Naive B cell (primary cell): ENCODE measurements around the gene SHQ1. TPM values are rescaled to one million over a fixed set of nuclear protein-coding genes. Genes with fewer than 3 reads are reported as not detected.

Experiments used
- ATAC-seq, 2 donors: fragments of 150-1000 bp; cut with Tn5 transposase; 2 replicates each; pipeline ENCODE4 v1.10.0; 2021; ENCODE audit warnings: low read depth in 2 of 2, mild to moderate bottlenecking in 2 of 2, moderate library complexity in 2 of 2
- DNase-seq: peaks from one replicate; pipeline ENCODE4 v3.0.0; 2022
- H3K27ac Mint-ChIP-seq, 6 donors: one replicate each; pipeline ENCODE4 v1.8.0; 2020 to 2022; ENCODE audit warnings: mild to moderate bottlenecking in 6 of 6, mixed read lengths in 6 of 6, moderate library complexity in 5 of 6, inconsistent platforms in 2 of 6
- H3K27me3 Mint-ChIP-seq, 3 donors: one replicate each; pipeline ENCODE4 v1.8.0; 2021 to 2022; ENCODE audit warnings: mixed read lengths in 3 of 3, mild to moderate bottlenecking in 1 of 3
- H3K36me3 Mint-ChIP-seq, 2 donors: one replicate each; pipeline ENCODE4 v1.8.0; 2020 to 2022; ENCODE audit warnings: mixed read lengths in 2 of 2, inconsistent platforms in 1 of 2, mild to moderate bottlenecking in 1 of 2
- H3K4me1 Mint-ChIP-seq, 3 donors: one replicate each; pipeline ENCODE4 v1.8.0; 2020 to 2022; ENCODE audit warnings: mixed read lengths in 3 of 3, inconsistent platforms in 1 of 3, mild to moderate bottlenecking in 1 of 3, moderate library complexity in 1 of 3
- H3K4me3 Mint-ChIP-seq, 8 donors: one replicate each; pipeline ENCODE4 v1.8.0; 2020 to 2022; ENCODE audit warnings: mild to moderate bottlenecking in 8 of 8, mixed read lengths in 8 of 8, moderate library complexity in 8 of 8, inconsistent platforms in 2 of 8
- H3K9me3 Mint-ChIP-seq, 7 donors: one replicate each; pipeline ENCODE4 v1.8.0; 2020 to 2022; ENCODE audit warnings: mixed read lengths in 7 of 7, mild to moderate bottlenecking in 5 of 7, inconsistent platforms in 2 of 7, moderate library complexity in 1 of 7
- polyA plus RNA-seq, 6 donors: library from polyadenylated mRNA; unstranded; fragments of 300-500 nt; fragmentation: Illumina TruSeq; gene quantifications; one replicate each; pipeline ENCODE4 v1.2.3, GENCODE V29; 2021; ENCODE audit warnings: low read depth in 6 of 6

Gene SHQ1
- polyA plus RNA-seq, 6 donors from 2014 or later: 9.6 to 19.4 (median 14.6) TPM

DNA sequence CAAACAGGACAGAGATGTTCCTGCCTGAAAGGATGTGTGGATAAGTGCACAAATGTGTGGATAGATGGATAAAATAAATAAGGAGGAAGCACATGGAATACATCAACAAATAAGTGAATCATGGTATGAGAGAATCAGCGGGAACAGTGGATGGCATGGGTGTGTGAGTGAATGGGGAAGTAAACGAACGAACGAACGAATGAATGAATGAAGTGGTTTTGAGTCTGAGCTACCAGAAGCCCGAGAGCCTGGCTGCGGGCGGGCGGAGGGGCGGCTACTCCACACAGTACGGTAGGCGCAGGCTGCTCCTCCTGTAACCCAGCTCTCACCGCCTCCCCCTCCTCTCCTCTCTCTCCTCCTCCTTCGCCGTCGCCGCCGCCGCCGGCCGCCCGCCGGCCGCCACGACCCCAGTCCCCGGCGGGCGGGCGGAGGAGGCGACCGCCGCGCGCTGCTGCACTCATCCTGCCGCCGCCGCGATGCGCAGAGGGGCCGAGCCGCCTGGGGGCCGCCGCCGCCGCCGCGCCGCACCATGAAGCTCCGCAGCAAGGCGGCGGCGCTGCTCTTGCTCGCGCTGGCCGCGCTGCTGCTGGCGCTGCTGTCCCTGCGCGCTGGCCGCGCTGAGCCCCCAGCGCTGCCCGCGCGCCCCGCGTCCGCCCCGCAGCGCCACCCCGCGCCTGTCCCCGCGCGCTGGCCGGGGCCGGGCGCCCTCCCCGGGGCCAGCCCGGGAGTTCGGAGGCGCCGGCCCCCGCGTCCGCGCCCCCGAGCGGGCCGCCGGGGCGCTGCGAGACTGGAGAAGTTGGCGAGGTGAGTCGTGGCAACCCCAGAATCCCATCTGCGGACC lies 39.7 kb upstream of the SHQ1 start, which contains the start of gene GXYLT2:
GXYLT2 (plus strand) TSS at position 342 of the 841 bp plus-strand sequence; CDS start at position 530, 188 bp downstream.
- peak within 1 kb of the TSS; percentile 68 to 89 (median 80) for H3K4me3 Mint-ChIP-seq
- peak within 1 kb of the TSS in 1 of 6 donors; percentile 2 for H3K27ac Mint-ChIP-seq
- H3K36me3 Mint-ChIP-seq: peaks cover 0 to 7% of the 10 kb centered on the region in 2 donors
- H3K27me3 Mint-ChIP-seq: peaks cover 66 to 77% (median 75%) of the 10 kb centered on the region in 3 donors
- peaks cover 8 to 10% (median 9%) of the 10 kb centered on the region in 3 donors for H3K4me1 Mint-ChIP-seq
- ATAC-seq (peak; percentile 77 to 81), DNase-seq (peak; percentile 26)
- peaks cover 4 to 15% (median 8%) of the 10 kb centered on the region in 7 donors for H3K9me3 Mint-ChIP-seq

DNA sequence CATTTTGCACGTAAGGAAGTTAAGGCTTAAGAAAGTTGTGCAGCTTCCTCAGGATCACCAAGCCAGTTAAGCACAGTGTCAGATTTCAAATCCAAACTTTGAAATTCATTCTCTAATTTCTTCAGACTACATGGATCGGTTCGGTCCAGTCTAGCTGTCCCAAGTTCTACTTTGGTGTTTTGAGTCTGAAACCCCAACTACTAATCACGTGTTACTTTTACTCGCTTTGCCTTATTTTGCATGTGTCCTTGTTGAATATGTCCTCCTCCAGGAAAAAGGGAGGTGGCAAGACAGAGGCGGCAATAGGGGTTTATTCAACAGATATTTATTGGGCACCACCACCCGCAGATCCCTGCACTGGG lies 39.1 kb upstream of the SHQ1 start:
- H3K27me3 Mint-ChIP-seq: peaks cover 66 to 71% (median 70%) of the 10 kb centered on the region in 3 donors
- ATAC-seq (no peak), DNase-seq (no peak)
- H3K9me3 Mint-ChIP-seq: peaks cover 4 to 15% (median 10%) of the 10 kb centered on the region in 7 donors
- peak overlapping the region; percentile 68 to 89 (median 80) for H3K4me3 Mint-ChIP-seq
- peaks cover 0 to 7% of the 10 kb centered on the region in 2 donors for H3K36me3 Mint-ChIP-seq
- peaks cover 8 to 10% (median 9%) of the 10 kb centered on the region in 3 donors for H3K4me1 Mint-ChIP-seq
- H3K27ac Mint-ChIP-seq: peak overlapping the region in 1 of 6 donors; percentile 2

DNA sequence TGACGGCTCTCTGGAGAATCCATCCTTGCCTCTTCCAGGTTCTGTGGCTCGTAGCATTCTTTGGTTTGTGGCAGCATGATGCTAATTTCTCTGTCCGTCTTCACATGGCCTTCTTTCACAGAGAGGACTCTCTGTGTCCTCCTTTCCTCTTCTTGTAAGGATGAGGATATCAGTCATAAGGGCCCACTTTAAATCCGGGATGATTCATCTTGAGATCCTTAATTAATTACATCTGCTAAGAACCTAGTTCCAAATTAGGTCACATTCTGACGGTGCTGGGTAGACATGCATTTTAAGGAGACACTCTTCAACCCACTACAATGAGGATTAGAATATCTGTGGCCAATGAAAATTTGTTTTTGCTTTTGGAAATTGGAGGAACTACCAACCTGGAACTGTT lies 23.9 kb upstream of the SHQ1 start:
- Mint-ChIP-seq H3K9me3 (peaks cover 0 to 4% (median 0%) of the 10 kb centered on the region in 7 donors), H3K27me3 (peaks cover 5 to 19% (median 11%) of the 10 kb centered on the region in 3 donors), H3K27ac (no peak overlapping the region), H3K4me3 (no peak overlapping the region), H3K4me1 (peaks cover 0 to 1% (median 0%) of the 10 kb centered on the region in 3 donors), H3K36me3 (no peaks in the 10 kb centered on the region)
- ATAC-seq (no peak), DNase-seq (no peak)

DNA sequence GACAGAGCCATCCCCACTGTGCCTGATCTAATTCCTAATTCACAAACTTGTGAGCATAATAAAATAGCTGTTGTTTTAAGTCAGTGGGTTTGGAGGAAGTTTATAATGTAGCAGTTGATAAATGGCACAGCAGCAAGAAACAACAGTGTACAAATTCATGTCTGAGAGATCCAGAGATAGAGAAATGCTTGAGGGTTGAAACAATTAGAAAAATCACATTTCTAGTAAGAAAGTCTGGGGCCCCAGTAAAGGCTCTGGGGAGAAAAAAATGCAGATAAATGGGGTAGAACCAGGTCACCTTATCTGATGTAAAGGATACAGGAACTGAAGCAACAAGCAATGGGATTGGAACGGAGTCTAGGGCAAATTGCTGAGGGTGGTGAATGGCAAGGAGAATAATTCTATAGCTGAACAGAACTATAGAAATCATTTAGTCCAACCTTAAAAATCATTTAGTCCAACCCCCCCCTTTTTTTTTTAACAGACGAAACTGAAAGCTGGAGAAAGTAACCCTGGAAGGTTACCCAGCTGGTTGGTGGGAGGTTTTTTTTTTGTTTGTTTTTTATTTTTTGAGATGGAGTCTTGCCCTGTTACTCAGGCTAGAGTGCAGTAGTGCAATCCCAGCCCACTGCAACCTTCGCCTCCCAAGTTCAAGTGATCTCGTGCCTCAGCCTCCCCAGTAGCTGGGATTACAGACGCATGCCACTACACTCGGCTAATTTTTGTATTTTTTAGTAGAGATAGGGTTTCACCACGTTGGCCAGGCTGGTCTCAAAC lies 14.3 kb upstream of the SHQ1 start:
- Mint-ChIP-seq H3K27ac (peak overlapping the region in 1 of 6 donors; percentile 36), H3K27me3 (no peaks in the 10 kb centered on the region), H3K4me1 (peaks cover 0 to 4% (median 0%) of the 10 kb centered on the region in 3 donors), H3K9me3 (no peaks in the 10 kb centered on the region), H3K4me3 (no peak overlapping the region), H3K36me3 (no peaks in the 10 kb centered on the region)
- ATAC-seq: no peak
- no peak for DNase-seq

DNA sequence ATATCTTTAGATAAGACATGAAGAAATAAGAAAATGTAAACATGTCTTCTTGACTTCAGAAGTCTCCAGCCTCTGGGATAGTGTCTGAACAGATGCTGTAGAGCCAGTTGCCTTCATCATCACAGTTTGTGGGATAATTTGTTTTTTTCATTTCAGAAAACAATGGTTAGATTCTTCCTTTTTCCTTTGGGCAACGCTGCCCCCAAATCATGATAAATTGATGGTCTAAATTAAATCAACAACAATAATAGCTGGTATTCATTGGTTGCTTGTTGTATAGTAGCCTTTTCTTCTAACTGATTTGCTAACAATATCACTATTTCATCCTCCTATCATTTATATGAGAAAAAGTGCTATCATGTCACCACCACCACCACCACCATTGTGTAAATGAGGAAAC lies 12.6 kb upstream of the SHQ1 start:
- Mint-ChIP-seq H3K9me3 (no peaks in the 10 kb centered on the region), H3K36me3 (no peaks in the 10 kb centered on the region), H3K4me1 (peaks cover 0 to 4% (median 0%) of the 10 kb centered on the region in 3 donors), H3K4me3 (no peak overlapping the region), H3K27ac (no peak overlapping the region), H3K27me3 (no peaks in the 10 kb centered on the region)
- ATAC-seq (no peak), DNase-seq (no peak)

DNA sequence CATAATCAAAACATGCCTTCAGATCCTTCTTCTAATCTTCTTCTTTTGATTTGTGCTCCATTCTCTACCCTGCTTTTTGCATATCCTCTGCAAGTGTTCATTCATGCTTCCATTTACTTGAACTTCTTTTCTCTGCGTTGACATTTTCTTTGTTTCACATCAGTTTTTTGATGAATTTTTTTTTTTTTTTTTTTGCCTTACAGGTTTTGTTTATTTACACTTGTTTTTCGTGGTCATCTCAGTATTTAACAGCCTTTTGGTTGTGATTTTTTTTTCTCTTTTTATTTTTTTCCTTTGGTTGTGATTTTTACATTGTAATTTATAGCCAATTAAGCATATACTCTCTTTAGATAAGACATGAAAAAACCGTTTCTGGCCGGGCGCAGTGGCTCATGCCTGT lies 11.8 kb upstream of the SHQ1 start:
- Mint-ChIP-seq H3K27ac (no peak overlapping the region), H3K4me1 (peaks cover 0 to 4% (median 0%) of the 10 kb centered on the region in 3 donors), H3K9me3 (no peaks in the 10 kb centered on the region), H3K27me3 (peaks cover 0 to 4% (median 0%) of the 10 kb centered on the region in 3 donors), H3K36me3 (no peaks in the 10 kb centered on the region), H3K4me3 (no peak overlapping the region)
- DNase-seq: no peak
- ATAC-seq: no peak

DNA sequence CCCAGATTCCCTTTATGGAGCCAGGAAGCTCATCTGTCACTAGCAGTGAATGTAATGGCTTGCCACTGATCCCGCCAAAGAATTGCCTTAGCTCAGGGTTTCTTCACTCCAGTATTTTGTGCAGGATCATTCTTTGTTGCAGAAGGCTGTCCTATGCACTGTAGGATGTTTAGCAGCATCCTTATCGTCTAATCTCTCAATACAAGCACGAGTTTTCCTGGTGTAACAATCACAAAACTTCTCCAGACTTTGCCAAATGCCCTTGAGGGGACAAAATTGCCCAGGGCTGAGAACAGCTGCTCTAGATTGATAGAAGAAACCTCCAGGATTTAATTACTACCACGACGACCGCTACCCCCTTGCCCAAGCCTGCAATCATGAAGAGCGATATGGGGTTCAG lies 6.8 kb upstream of the SHQ1 start:
- Mint-ChIP-seq H3K4me1 (peaks cover 0 to 3% (median 0%) of the 10 kb centered on the region in 3 donors), H3K27ac (no peak overlapping the region), H3K36me3 (no peaks in the 10 kb centered on the region), H3K4me3 (no peak overlapping the region), H3K9me3 (no peaks in the 10 kb centered on the region), H3K27me3 (peaks cover 0 to 5% (median 0%) of the 10 kb centered on the region in 3 donors)
- ATAC-seq (no peak), DNase-seq (no peak)

DNA sequence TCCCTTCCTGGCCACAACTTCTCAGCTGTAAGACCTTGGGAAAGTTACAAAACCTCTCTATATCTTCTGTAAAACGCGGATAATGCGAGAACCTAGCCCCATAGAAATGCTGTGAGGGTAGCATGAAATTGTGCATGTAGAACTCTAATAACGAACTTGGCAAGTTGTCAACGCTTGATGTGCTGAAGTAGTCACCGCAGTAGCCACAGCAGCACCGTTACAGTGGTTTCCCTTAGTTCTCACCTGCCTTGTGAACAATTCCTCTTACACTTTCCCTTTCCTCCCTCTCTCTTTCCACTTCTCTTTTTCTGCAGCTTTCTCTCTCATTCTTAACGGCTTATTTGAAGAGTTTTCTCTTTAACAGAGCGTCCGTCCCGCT lies 447 bp upstream of the SHQ1 start:
- no peaks in the 10 kb centered on the region for H3K36me3 Mint-ChIP-seq
- peak; percentile 56 for DNase-seq
- peaks cover 30 to 46% (median 34%) of the 10 kb centered on the region in 3 donors for H3K4me1 Mint-ChIP-seq
- H3K27me3 Mint-ChIP-seq: no peaks in the 10 kb centered on the region
- peak overlapping the region; percentile 91 to 99 (median 95) for H3K4me3 Mint-ChIP-seq
- H3K27ac Mint-ChIP-seq: peak overlapping the region; percentile 1 to 98 (median 92)
- no peaks in the 10 kb centered on the region for H3K9me3 Mint-ChIP-seq
- ATAC-seq: peak; percentile 49 to 59

DNA sequence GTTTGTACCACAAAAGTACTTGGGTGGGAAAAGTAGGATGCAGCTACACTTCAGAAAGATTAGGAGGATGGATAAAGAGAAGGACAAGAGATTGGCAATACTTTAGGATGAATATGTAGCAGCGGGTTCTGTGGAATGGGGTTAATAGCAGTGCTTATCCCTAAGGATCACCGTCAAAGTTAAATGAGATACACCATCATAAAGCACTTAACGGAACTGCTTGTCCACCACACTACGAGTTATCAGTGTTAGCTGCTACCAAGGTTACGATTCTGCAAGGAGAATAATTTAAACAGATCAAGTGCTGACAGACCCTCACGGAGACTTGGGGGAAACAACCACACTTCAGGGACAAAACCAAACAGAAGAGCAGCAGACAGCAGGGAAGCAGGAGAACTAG lies 963 bp downstream of the SHQ1 start:
- no peaks in the 10 kb centered on the region for H3K9me3 Mint-ChIP-seq
- peaks cover 30 to 46% (median 34%) of the 10 kb centered on the region in 3 donors for H3K4me1 Mint-ChIP-seq
- H3K27me3 Mint-ChIP-seq: no peaks in the 10 kb centered on the region
- H3K36me3 Mint-ChIP-seq: no peaks in the 10 kb centered on the region
- DNase-seq (no peak), ATAC-seq (no peak)
- peak overlapping the region in 4 of 6 donors; percentile 83 to 98 (median 92) for H3K27ac Mint-ChIP-seq
- peak overlapping the region; percentile 91 to 99 (median 95) for H3K4me3 Mint-ChIP-seq

DNA sequence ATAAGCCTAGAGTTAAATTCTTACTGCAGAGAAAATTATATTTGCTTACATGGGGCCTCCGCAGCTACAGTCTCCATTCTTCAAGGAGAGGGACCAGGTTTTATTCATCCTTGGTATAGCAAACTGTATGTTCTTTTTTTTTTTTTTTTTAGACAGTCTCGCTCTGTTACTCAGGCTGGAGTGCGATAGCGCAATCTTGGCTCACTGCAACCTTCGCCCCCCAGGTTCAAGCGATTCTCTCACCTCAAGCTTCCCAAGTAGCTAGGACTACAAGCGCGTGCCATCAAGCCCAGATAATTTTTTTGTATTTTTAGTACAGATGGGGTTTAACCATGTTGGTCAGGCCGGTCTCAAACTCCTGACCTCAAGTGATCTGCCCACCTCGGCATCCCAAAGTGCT lies 2.1 kb downstream of the SHQ1 start:
- no peaks in the 10 kb centered on the region for H3K27me3 Mint-ChIP-seq
- no peaks in the 10 kb centered on the region for H3K9me3 Mint-ChIP-seq
- peaks cover 7 to 10% of the 10 kb centered on the region in 2 donors for H3K36me3 Mint-ChIP-seq
- H3K27ac Mint-ChIP-seq: no peak overlapping the region
- peaks cover 30 to 46% (median 34%) of the 10 kb centered on the region in 3 donors for H3K4me1 Mint-ChIP-seq
- peak overlapping the region in 5 of 8 donors; percentile 18 to 98 (median 92) for H3K4me3 Mint-ChIP-seq
- ATAC-seq (no peak), DNase-seq (no peak)

DNA sequence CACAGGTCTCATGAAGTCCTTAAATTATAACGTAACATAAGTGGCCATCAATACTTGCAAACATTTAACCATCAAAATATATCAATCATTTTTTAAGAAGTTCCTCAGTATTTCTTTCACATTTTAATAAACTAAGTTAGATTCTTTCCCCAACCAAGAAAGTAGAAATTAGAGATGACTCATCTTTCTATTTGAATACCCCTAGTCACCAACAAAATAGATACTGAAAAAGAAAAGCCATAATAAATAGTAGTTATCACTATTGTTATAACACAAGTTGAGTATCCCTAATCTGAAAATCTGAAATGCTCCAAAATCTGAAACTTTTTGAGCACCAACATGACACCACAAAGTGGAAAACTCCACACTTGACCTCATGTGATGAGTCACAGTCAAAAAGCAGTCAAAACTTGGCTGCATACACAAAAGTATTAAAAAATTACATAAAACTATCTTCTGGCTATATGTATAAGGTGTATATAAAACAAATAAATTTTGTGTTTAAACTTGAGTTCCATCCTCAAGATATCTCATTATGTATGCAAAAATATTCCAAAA lies 3.7 kb downstream of the SHQ1 start:
- DNase-seq: no peak
- H3K36me3 Mint-ChIP-seq: peaks cover 16 to 17% of the 10 kb centered on the region in 2 donors
- H3K4me3 Mint-ChIP-seq: peak overlapping the region in 1 of 8 donors; percentile 10
- H3K27ac Mint-ChIP-seq: no peak overlapping the region
- peaks cover 28 to 45% (median 34%) of the 10 kb centered on the region in 3 donors for H3K4me1 Mint-ChIP-seq
- no peaks in the 10 kb centered on the region for H3K9me3 Mint-ChIP-seq
- no peaks in the 10 kb centered on the region for H3K27me3 Mint-ChIP-seq
- no peak for ATAC-seq

DNA sequence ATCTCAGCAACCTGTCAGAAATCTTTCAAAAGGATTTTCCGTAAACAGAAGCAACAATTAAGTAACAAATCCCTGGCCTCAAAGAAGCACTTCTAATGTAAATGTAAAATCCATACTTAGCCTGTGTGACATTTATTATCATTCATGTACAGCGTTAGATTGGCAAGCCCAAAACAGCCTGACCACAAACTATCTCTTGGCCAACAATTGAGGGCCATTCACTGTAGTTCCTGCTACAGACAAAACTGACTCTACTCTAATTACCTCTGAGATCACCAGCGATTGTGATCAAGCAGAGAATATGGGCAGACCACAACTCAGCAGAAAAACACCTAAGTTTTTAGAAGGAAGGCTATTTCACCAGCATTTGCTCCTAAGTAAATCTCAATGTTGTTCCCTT lies 9.2 kb downstream of the SHQ1 start:
- H3K36me3 Mint-ChIP-seq: peaks cover 42 to 45% of the 10 kb centered on the region in 2 donors
- H3K27me3 Mint-ChIP-seq: no peaks in the 10 kb centered on the region
- no peaks in the 10 kb centered on the region for H3K9me3 Mint-ChIP-seq
- no peak for DNase-seq
- H3K27ac Mint-ChIP-seq: no peak overlapping the region
- no peak overlapping the region for H3K4me3 Mint-ChIP-seq
- no peak for ATAC-seq
- H3K4me1 Mint-ChIP-seq: peaks cover 0 to 5% (median 0%) of the 10 kb centered on the region in 3 donors

DNA sequence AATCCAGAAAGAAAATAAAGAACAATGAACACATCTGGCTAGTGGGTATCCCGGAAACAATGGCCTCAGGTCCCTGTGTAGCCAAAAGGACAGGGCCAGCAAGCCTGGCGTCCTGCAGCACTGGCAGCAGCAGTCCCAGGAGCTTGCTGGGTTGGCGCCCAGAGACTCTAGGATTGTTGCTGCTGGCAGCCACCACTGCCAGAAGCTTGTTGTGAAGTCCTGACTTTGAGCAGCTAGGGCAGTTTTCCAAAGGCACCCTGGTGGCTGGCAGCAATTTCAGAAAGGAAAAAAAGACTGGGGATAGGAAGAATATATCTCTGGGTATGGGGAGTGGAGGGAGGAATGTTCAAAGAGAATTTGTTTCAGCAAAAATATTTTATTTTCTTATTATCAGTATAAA lies 11.3 kb downstream of the SHQ1 start:
- ATAC-seq (no peak), DNase-seq (no peak)
- no peak overlapping the region for H3K27ac Mint-ChIP-seq
- no peaks in the 10 kb centered on the region for H3K9me3 Mint-ChIP-seq
- no peaks in the 10 kb centered on the region for H3K27me3 Mint-ChIP-seq
- no peak overlapping the region for H3K4me3 Mint-ChIP-seq
- H3K36me3 Mint-ChIP-seq: peaks cover 42 to 50% of the 10 kb centered on the region in 2 donors
- peaks cover 0 to 5% (median 0%) of the 10 kb centered on the region in 3 donors for H3K4me1 Mint-ChIP-seq
